ENCODE measurements around the gene MMP12.

MMP12 gene

DNA sequence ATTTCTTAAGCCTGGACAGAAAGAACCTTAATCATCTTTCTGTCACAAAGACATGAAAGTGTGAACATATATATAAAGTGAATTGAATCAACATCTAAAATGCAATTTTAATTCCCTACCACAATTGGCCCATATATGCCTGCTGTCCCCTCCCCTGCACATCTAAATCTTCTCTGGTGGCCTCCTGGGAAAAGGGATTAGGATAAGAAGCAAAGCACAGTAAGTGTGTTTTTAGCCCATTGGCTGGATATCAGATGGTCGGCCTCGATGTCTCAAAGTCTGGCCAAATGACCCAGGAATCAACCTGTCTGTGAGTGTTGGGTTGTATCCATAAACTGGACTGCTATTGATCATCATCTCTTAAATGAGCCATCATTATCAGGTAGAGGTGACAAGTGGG, 37.1 kb downstream of the MMP12 start:
- no peak for DNase-seq (ENCODE audit: low read depth)
- TF ChIP-seq, protein P1, sequence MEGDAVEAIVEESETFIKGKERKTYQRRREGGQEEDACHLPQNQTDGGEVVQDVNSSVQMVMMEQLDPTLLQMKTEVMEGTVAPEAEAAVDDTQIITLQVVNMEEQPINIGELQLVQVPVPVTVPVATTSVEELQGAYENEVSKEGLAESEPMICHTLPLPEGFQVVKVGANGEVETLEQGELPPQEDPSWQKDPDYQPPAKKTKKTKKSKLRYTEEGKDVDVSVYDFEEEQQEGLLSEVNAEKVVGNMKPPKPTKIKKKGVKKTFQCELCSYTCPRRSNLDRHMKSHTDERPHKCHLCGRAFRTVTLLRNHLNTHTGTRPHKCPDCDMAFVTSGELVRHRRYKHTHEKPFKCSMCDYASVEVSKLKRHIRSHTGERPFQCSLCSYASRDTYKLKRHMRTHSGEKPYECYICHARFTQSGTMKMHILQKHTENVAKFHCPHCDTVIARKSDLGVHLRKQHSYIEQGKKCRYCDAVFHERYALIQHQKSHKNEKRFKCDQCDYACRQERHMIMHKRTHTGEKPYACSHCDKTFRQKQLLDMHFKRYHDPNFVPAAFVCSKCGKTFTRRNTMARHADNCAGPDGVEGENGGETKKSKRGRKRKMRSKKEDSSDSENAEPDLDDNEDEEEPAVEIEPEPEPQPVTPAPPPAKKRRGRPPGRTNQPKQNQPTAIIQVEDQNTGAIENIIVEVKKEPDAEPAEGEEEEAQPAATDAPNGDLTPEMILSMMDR (conservative IDR thresholded peaks at IDR 0.05; ENCODE audit: control insufficient read depth, insufficient read depth, low read depth, low read length): no peak

DNA sequence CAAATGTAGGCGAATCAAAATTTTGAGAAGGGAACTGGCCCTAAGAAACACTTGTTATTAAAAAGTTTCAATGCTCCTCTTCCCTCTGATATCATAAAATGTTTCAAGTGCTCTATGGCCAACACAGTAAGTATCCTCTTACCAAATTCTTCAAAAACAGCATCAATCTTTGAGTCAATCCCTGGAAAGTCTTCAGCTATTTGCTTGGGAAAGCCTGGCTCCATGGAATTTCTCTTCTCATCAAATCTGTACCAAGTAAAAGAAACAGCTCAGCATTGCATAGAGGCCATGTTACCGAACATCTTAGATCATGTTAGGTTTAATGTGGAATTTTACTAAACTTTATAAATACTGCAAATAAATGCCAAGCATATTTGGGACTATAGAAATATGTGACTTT, 37.6 kb downstream of the MMP12 start:
- H3K4me3 ChIP-seq (ENCODE audit: control insufficient read depth, low read depth, low read length): no peak overlapping the region
- DNase-seq (ENCODE audit: low read depth): no peak
- TF ChIP-seq, protein P1 (conservative IDR thresholded peaks at IDR 0.05; ENCODE audit: control insufficient read depth, insufficient read depth, low read depth, low read length): no peak

More for the DNA sequence above, 37.1 kb downstream of the MMP12 start:
- no peak overlapping the region for H3K4me3 ChIP-seq (ENCODE audit: control insufficient read depth, low read depth, low read length)

DNA sequence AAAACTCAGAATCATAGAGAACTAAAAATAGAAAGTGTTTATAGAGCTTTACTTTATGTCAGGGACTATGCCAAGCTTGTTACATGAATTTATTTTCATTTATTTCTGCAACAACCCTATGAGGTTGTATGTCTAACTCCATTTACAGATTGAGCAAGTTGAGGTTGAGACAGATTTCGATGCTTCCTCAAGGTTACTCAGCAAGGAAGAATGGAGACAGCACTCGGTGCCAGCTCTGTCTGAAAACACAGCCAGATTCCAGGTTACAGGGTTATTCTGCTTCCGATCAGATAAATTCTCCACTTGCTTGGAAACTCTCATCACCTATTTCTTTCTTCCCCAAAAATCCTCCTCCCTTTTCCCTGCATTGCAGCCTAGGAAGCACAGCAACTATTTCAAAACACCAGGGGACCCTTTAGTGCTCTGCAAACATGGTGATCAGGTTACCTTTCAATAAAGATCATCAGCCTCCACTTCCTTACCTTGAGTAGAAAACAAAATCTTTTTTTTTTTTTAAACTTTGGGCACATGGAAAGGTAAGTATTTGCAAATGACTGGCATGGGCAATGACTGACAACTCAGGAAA, 38.4 kb downstream of the MMP12 start:
- peak; percentile 74 for DNase-seq (ENCODE audit: low read depth)
- TF ChIP-seq, protein P1 (conservative IDR thresholded peaks at IDR 0.05; ENCODE audit: control insufficient read depth, insufficient read depth, low read depth, low read length): no peak
- no peak overlapping the region for H3K4me3 ChIP-seq (ENCODE audit: control insufficient read depth, low read depth, low read length)

DNA sequence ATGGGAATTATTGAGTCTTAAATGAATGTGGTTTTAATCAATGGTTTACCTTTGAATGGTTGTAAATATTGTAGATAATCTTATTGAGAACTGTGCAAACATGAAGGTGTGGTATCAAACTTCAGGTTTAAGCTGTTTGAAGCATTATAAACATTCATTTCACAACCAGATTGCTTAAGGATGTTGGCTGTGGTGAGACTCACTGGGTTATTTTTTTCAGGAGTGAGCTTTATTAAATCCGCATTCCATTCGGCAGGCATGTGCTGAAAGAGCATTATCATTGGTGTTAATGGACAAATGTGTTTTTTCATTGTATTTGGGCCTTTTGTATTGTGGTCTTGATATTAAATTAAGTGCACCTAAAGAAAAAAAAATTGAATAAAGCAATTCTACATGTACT, 41.1 kb downstream of the MMP12 start:
- TF ChIP-seq, protein P1 (conservative IDR thresholded peaks at IDR 0.05; ENCODE audit: control insufficient read depth, insufficient read depth, low read depth, low read length): no peak
- no peak overlapping the region for H3K4me3 ChIP-seq (ENCODE audit: control insufficient read depth, low read depth, low read length)
- no peak for DNase-seq (ENCODE audit: low read depth)

DNA sequence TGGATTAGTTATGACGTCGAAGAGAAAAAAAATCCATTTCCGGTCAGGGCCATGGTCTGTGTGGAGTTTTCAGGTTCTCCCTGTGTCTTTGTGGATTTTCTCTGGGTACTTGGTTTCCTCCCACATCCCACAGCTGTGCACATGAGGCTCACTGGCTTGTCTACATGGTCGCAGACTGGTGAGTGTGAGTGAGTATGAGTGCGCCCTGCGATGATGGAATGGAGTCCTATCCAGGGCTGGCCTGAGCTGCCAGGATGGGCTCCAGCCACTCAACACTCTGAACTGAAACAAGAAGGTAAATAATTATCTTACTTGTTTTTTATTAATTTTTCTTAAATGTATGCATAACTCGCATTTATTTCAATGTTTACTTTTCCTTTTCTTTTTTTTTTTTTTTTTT, 42.2 kb downstream of the MMP12 start:
- no peak overlapping the region for H3K4me3 ChIP-seq (ENCODE audit: control insufficient read depth, low read depth, low read length)
- no peak for DNase-seq (ENCODE audit: low read depth)
- TF ChIP-seq, protein P1 (conservative IDR thresholded peaks at IDR 0.05; ENCODE audit: control insufficient read depth, insufficient read depth, low read depth, low read length): no peak

DNA sequence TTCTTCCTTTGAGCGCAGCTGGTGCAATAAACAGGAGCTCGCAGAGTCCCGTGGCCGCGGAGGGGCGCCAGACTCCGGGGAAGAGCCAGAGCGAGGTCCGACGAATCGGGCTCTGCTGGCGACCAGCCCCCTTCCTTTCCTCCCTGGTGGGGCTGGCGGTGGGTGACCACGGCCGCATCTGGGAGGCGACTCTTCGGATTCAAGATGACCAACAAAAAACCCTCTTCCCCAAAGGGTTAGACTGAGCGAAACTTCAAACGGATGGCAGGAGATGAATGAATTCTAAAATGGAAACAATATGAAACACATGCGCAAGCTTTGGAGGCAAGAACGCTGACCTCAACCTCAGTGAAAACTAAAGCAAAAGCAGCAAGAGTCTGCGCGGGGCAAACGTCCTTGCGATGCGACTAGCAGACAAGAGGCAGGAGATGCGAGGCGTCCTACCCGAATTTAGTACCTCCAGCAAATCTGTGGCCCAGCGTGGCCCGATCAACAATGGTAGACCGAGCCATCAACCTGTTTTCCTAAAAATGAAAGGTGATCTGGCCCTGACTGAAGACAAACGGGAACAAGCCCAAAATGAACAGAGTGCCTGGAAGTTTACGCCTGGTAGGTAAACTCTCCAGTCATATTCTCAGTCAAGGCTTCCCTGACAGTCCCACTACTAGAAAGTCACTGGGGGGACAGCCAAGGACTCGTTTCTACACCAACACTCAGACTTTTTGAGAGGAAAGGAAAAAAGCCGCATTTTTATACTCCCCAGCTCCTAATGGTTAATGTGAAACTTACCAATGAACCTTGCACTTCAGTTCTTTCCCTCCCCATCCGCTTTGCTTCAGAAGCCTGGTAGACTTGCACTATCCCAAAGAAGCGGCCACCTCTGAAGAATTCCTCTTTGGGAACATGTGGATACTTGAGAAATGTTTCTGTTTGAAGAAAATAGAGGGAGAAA, 43.0 kb downstream of the MMP12 start:
- TF ChIP-seq, protein P1 (conservative IDR thresholded peaks at IDR 0.05; ENCODE audit: control insufficient read depth, insufficient read depth, low read depth, low read length): peak; percentile 72
- peak; percentile 70 for DNase-seq (ENCODE audit: low read depth)
- peak overlapping the region; percentile 54 for H3K4me3 ChIP-seq (ENCODE audit: control insufficient read depth, low read depth, low read length)

Data from fibroblast of mammary gland (primary cell).